Fibroblast of lung (primary cell): Measurements from ENCODE around the gene FAM170B. TPM values are rescaled to one million over a fixed set of nuclear protein-coding genes. Genes with fewer than 3 reads are reported as not detected.

Experiments used
- DNase-seq, 2 donors: peaks; one replicate each; pipeline versions ENCODE4 v3.0.0 to v3.0.0-alpha.2; 2010; ENCODE audit warnings: low read depth in 2 of 2
- H2AFZ ChIP-seq: 2 replicates; pipeline ENCODE4 v1.5.1; 2012; ENCODE audit warnings: low read length, control low read depth, inconsistent platforms
- H3K27ac ChIP-seq: 2 replicates; pipeline ENCODE4 v1.5.1; 2011; ENCODE audit warnings: low read length, control low read depth; ENCODE audit not compliant: insufficient read depth
- H3K27me3 ChIP-seq: 2 replicates; pipeline ENCODE4 v1.5.1; 2011; ENCODE audit warnings: mild to moderate bottlenecking, low read length; ENCODE audit not compliant: control insufficient read depth, insufficient read depth
- H3K36me3 ChIP-seq: 2 replicates; pipeline ENCODE4 v1.5.1; 2011; ENCODE audit warnings: low read length; ENCODE audit not compliant: control insufficient read depth, insufficient read depth
- H3K4me1 ChIP-seq: 2 replicates; pipeline ENCODE4 v1.5.1; 2011; ENCODE audit warnings: low read length; ENCODE audit not compliant: control insufficient read depth, insufficient read depth; ENCODE audit errors: extremely low read depth
- H3K4me2 ChIP-seq: 2 replicates; pipeline ENCODE4 v1.5.1; 2011; ENCODE audit warnings: low read length, control low read depth; ENCODE audit not compliant: insufficient read depth; ENCODE audit errors: extremely low read depth
- H3K4me3 ChIP-seq, 4 experiments: fragments of 200-600 bp in 1 of 4; sonication (generic) in 1 of 4; replicated peaks in 1 of 4; 2 replicates each; pipeline ENCODE4 v1.5.1; 2011 to 2016; ENCODE audit warnings: low read length in 4 of 4, low read depth in 3 of 4, mild to moderate bottlenecking in 3 of 4, control low read depth in 2 of 4, inconsistent platforms in 1 of 4, mixed read lengths in 1 of 4; ENCODE audit not compliant: insufficient read depth in 1 of 4; ENCODE audit errors: control extremely low read depth in 1 of 4
- H3K79me2 ChIP-seq: 2 replicates; pipeline ENCODE4 v1.5.1; 2012; ENCODE audit warnings: mild to moderate bottlenecking, low read length, inconsistent platforms; ENCODE audit not compliant: control insufficient read depth, insufficient read depth
- H3K9ac ChIP-seq: 2 replicates; pipeline ENCODE4 v1.5.1; 2011; ENCODE audit warnings: mild to moderate bottlenecking, low read length, control low read depth; ENCODE audit not compliant: insufficient read depth
- H3K9me3 ChIP-seq: 2 replicates; pipeline ENCODE4 v1.5.1; 2012; ENCODE audit warnings: low read depth, low read length; ENCODE audit not compliant: control insufficient read depth, insufficient read depth
- H4K20me1 ChIP-seq: 2 replicates; pipeline ENCODE4 v1.5.1; 2011; ENCODE audit warnings: low read length; ENCODE audit not compliant: control insufficient read depth, insufficient read depth; ENCODE audit errors: extremely low read depth
- CTCF ChIP-seq, 2 donors: IDR thresholded peaks in 1 of 2; conservative IDR thresholded peaks in 1 of 2; 1 replicate in 1 of 2; 2 replicates in 1 of 2; pipeline ENCODE4 v1.5.1; 2011 to 2012; ENCODE audit warnings: low read length in 2 of 2, control low read depth in 1 of 2, inconsistent platforms in 1 of 2, low read depth in 1 of 2, mild to moderate bottlenecking in 1 of 2
- EZH2 ChIP-seq: IDR thresholded peaks from 2 replicates; pipeline ENCODE4 v1.5.1; 2012; ENCODE audit warnings: low read length, control low read depth, mild to moderate bottlenecking; ENCODE audit errors: missing control alignments
- polyA plus RNA-seq, 2 donors: library from polyadenylated mRNA; depleted of rRNA in 1 of 2; stranded (reverse) in 1 of 2; unstranded in 1 of 2; fragments of >200 nt; gene quantifications; 2 replicates each; pipeline ENCODE4 v1.2.1, GENCODE V29; 2011 to 2012; ENCODE audit warnings: missing spikeins in 1 of 2
- total RNA-seq: library from RNA; depleted of rRNA; stranded (reverse); fragments of >200 nt; gene quantifications from 2 replicates; pipeline ENCODE4 v1.2.1, GENCODE V29; 2014

The FAM170B gene
- total and polyA plus RNA-seq, 2 donors (not counting 1 experiment from before 2014, with no cell fraction given): not detected

GRCh38 chr10:49152037-49152436 lies 18.2 kb upstream of the FAM170B start:
- Histone ChIP-seq H3K4me2 (no peak overlapping the region), H3K79me2 (no peaks in the 10 kb centered on the region), H2AFZ (no peak overlapping the region), H3K9me3 (no peaks in the 10 kb centered on the region), H4K20me1 (no peaks in the 10 kb centered on the region), H3K27me3 (peaks cover 2% of the 10 kb centered on the region), H3K36me3 (no peaks in the 10 kb centered on the region), H3K4me3 (no peak overlapping the region), H3K9ac (no peak overlapping the region), H3K27ac (no peak overlapping the region), H3K4me1 (peaks cover 6% of the 10 kb centered on the region)
- TF ChIP-seq EZH2: no peak
- no peak for TF ChIP-seq CTCF (conservative IDR thresholded peaks at IDR 0.05 in 1 of 2, IDR thresholded peaks at IDR 0.05 in 1 of 2; ENCODE audit: low read depth in 1 of 2, low read length in 2 of 2)
- no peak for DNase-seq

GRCh38 chr10:49151481-49151880 lies 17.7 kb upstream of the FAM170B start:
- Histone ChIP-seq H3K9ac (no peak overlapping the region), H3K79me2 (no peaks in the 10 kb centered on the region), H4K20me1 (no peaks in the 10 kb centered on the region), H3K36me3 (no peaks in the 10 kb centered on the region), H3K27ac (no peak overlapping the region), H3K27me3 (peaks cover 2% of the 10 kb centered on the region), H3K4me2 (no peak overlapping the region), H3K9me3 (no peaks in the 10 kb centered on the region), H3K4me1 (peaks cover 6% of the 10 kb centered on the region), H2AFZ (no peak overlapping the region), H3K4me3 (no peak overlapping the region)
- no peak for TF ChIP-seq CTCF (conservative IDR thresholded peaks at IDR 0.05 in 1 of 2, IDR thresholded peaks at IDR 0.05 in 1 of 2; ENCODE audit: low read depth in 1 of 2, low read length in 2 of 2)
- no peak for TF ChIP-seq EZH2
- no peak for DNase-seq

DNA sequence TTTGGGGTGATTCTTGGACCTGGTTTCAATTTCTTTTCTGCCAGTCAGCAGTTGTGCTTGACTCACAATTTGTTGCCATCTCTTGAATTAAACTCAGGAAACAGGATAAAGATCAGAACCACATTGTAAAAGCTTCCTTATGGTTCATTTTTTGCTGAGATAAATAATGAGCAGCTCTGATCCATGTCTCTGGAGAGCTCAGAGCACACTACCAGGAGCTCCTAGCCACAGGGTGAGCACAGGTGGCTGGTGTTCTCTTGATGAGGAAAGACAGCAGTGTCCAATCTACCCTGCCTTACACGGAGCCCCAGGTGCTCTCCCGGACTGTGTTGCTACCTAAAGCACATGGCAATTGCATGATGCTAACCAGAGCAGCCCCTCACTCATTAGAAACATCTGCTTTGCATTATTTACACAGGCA lies 17.2 kb upstream of the FAM170B start:
- DNase-seq: no peak
- Histone ChIP-seq H3K36me3 (no peaks in the 10 kb centered on the region), H3K27ac (no peak overlapping the region), H3K4me2 (no peak overlapping the region), H3K79me2 (no peaks in the 10 kb centered on the region), H3K4me3 (no peak overlapping the region), H2AFZ (no peak overlapping the region), H3K4me1 (peaks cover 6% of the 10 kb centered on the region), H4K20me1 (no peaks in the 10 kb centered on the region), H3K9me3 (no peaks in the 10 kb centered on the region), H3K27me3 (peaks cover 2% of the 10 kb centered on the region), H3K9ac (no peak overlapping the region)
- TF ChIP-seq CTCF (conservative IDR thresholded peaks at IDR 0.05 in 1 of 2, IDR thresholded peaks at IDR 0.05 in 1 of 2; ENCODE audit: low read depth in 1 of 2, low read length in 2 of 2): no peak
- no peak for TF ChIP-seq EZH2
